RWPE1 (cell line): Measurements from ENCODE around the gene FOXJ3.

ENCODE experiments used
- CTCF ChIA-PET: fragments of 350-600 bp; sonication (Branson Sonifier 250); formaldehyde crosslinking; extraction: SDS; loops from one replicate; lab custom pipeline; 2021; lab: Yijun Ruan, JAX
- POLR2A ChIA-PET: fragments of 400-600 bp; formaldehyde crosslinking; extraction: SDS; loops from one replicate; lab custom pipeline; 2020; ENCODE audit warnings: antibody characterized with exemption; ENCODE audit not compliant: low non-redundant PET; lab: Yijun Ruan, JAX
- DNase-seq: peaks from one replicate; pipeline ENCODE4 v3.0.0; 2012; ENCODE audit warnings: low spot score
- H3K27ac ChIP-seq: fragments of 450-650 bp; 2 replicates; pipeline ENCODE4 v1.5.1; 2017
- CTCF ChIP-seq: fragments of 450-650 bp; conservative IDR thresholded peaks from 2 replicates; pipeline ENCODE4 v1.5.1; 2017; ENCODE audit warnings: low read depth, mild to moderate bottlenecking

Gene FOXJ3

GRCh38 chr1:42335050-42335808, at the start of gene FOXJ3:
TSS of gene FOXJ3 (minus strand) at chr1:42335235. CDS start at chr1:42311093, 24,142 bp downstream.
- peak; percentile 91 for DNase-seq
- CTCF ChIA-PET, result interaction anchor here (1.2 kb wide), 1 partner anchor 162 kb away, joined by 6 read pairs; no protein-coding TSS in a partner anchor
- POLR2A ChIA-PET, result no interaction called here
- no peak for TF ChIP-seq CTCF
- peak within 1 kb of the TSS; percentile 88 for H3K27ac ChIP-seq

- ChIA-PET CTCF (no interaction called here), POLR2A (no interaction called here)
- no peak for DNase-seq
- TF ChIP-seq CTCF, result no peak
- H3K27ac ChIP-seq, result no peak overlapping the region
These were observed 46.2 kb upstream of the FOXJ3 start for GRCh38 chr1:42381280-42381673.

GRCh38 chr1:42380586-42381279, 45.7 kb upstream of the FOXJ3 start, which contains the start of gene RIMKLA:
TSS of gene RIMKLA (plus strand) at chr1:42380792. CDS start at chr1:42380935, 143 bp downstream.
- DNase-seq, result peak; percentile 54
- CTCF ChIA-PET, result no interaction called here
- POLR2A ChIA-PET, result no interaction called here
- TF ChIP-seq CTCF, result no peak
- H3K27ac ChIP-seq, result no peak within 1 kb of the TSS

GRCh38 chr1:42379794-42380585, 45.0 kb upstream of the FOXJ3 start:
- peak; percentile 49 for DNase-seq
- no peak for TF ChIP-seq CTCF
- POLR2A ChIA-PET, result no interaction called here
- CTCF ChIA-PET, result no interaction called here
- no peak overlapping the region for H3K27ac ChIP-seq

- POLR2A ChIA-PET, result no interaction called here
- no peak for TF ChIP-seq CTCF
- no peak overlapping the region for H3K27ac ChIP-seq
- CTCF ChIA-PET, result no interaction called here
- DNase-seq, result no peak
These were observed 37.8 kb upstream of the FOXJ3 start for GRCh38 chr1:42372796-42373195.
